Measurements from ENCODE around the gene NME7.

NME7 gene

GRCh38 chr1:169106095-169106920 is 261.3 kb downstream of the NME7 start, which contains the start of gene ATP1B1:
ATP1B1 (plus strand) TSS chr1:169106690; CDS start chr1:169106830, 140 bp downstream.
- peak; percentile 65 for DNase-seq
- Histone ChIP-seq H3K4me3 (ENCODE audit: low read depth, low read length) (peak within 1 kb of the TSS; percentile 72), H3K27me3 (replicated peaks) (no peaks in the 10 kb centered on the region), H3K27ac (peak within 1 kb of the TSS; percentile 73), H3K36me3 (replicated peaks) (no peaks in the 10 kb centered on the region)
- in situ Hi-C loops (cut with HindIII; ENCODE audit: low pct_ligation_motif_present, low sequenced_read_pairs): no loop called here
- TF ChIP-seq CTCF (IDR thresholded peaks at IDR 0.05; ENCODE audit: low read depth, low read length, missing control alignments): peak; percentile 29

- no peaks in the 10 kb centered on the region for H3K27me3 ChIP-seq (replicated peaks)
- H3K36me3 ChIP-seq (replicated peaks): no peaks in the 10 kb centered on the region
- no peak for TF ChIP-seq CTCF (IDR thresholded peaks at IDR 0.05; ENCODE audit: low read depth, low read length, missing control alignments)
- peak overlapping the region; percentile 72 for H3K4me3 ChIP-seq (ENCODE audit: low read depth, low read length)
- DNase-seq: no peak
- in situ Hi-C loops (cut with HindIII; ENCODE audit: low pct_ligation_motif_present, low sequenced_read_pairs): no loop called here
- H3K27ac ChIP-seq: no peak overlapping the region
These were observed 262.0 kb downstream of the NME7 start for GRCh38 chr1:169105434-169106094.

GRCh38 chr1:169105087-169105433 is 262.5 kb downstream of the NME7 start:
- Histone ChIP-seq H3K36me3 (replicated peaks) (no peaks in the 10 kb centered on the region), H3K4me3 (ENCODE audit: low read depth, low read length) (no peak overlapping the region), H3K27me3 (replicated peaks) (no peaks in the 10 kb centered on the region), H3K27ac (no peak overlapping the region)
- TF ChIP-seq CTCF (IDR thresholded peaks at IDR 0.05; ENCODE audit: low read depth, low read length, missing control alignments): no peak
- no peak for DNase-seq
- in situ Hi-C loops (cut with HindIII; ENCODE audit: low pct_ligation_motif_present, low sequenced_read_pairs): no loop called here

GRCh38 chr1:169103480-169103893 is 264.1 kb downstream of the NME7 start:
- H3K27me3 ChIP-seq (replicated peaks): no peaks in the 10 kb centered on the region
- no peak for TF ChIP-seq CTCF (IDR thresholded peaks at IDR 0.05; ENCODE audit: low read depth, low read length, missing control alignments)
- DNase-seq: no peak
- in situ Hi-C loops (cut with HindIII; ENCODE audit: low pct_ligation_motif_present, low sequenced_read_pairs): no loop called here
- H3K4me3 ChIP-seq (ENCODE audit: low read depth, low read length): no peak overlapping the region
- no peak overlapping the region for H3K27ac ChIP-seq
- no peaks in the 10 kb centered on the region for H3K36me3 ChIP-seq (replicated peaks)

- no peak for TF ChIP-seq CTCF (IDR thresholded peaks at IDR 0.05; ENCODE audit: low read depth, low read length, missing control alignments)
- no peak overlapping the region for H3K27ac ChIP-seq
- in situ Hi-C loops (cut with HindIII; ENCODE audit: low pct_ligation_motif_present, low sequenced_read_pairs): no loop called here
- H3K36me3 ChIP-seq (replicated peaks): no peaks in the 10 kb centered on the region
- no peak for DNase-seq
- no peak overlapping the region for H3K4me3 ChIP-seq (ENCODE audit: low read depth, low read length)
- no peaks in the 10 kb centered on the region for H3K27me3 ChIP-seq (replicated peaks)
These were observed 264.6 kb downstream of the NME7 start for GRCh38 chr1:169103002-169103401.

All from brain microvascular endothelial cell (primary cell).